ENCODE measurements around the gene TYK2. TPM values are rescaled to one million over a fixed set of nuclear protein-coding genes. Genes with fewer than 3 reads are reported as not detected.

The TYK2 gene
- total and polyA plus RNA-seq, 9 of the 15 experiments (the other 6 are each of a cell fraction or from before 2014, with no cell fraction given), result 15.0 to 182 (median 85.9) TPM

DNA sequence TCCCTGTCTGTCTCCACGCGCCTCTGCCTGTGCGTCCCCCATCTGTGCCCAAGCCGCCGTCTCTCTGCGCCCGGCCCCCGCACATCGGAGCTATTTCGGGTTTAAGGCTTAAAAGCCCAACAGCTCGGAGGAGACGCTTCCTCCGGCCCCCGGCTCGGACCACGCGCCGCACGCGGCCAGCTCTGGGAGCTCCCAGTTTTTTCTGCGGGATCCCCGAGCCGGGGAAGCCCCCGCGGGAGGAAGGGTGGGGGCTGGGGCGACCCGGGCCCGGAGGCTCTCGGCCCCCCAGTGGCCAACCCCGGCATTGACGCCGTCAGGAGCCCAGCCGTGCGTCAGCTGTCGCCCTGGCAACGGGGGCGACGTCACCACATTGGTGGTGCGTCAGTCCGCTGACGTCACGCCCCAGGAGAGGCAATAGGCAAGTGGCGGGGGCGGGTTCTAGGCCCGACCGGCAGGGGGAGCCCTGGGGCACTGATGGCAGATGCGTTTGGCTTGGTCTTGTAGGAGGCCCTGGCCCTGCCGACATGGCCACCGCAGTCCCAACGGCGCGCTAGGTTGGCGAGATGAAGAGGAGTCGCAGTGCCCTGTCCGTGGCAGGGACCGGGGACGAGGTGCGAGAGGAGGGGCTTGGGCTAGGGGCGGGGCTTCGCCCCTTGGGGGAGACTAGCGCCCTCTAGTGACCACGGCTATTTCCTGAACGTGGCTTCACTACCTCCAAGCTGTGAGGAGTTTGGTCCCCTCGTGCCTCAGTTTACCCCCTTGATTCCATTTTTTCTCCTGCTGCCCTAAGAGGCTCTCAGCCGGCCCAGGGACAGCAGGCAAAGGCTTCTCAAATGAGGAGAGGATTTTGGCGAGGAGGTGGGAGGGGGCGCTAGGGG is 36.2 kb upstream of the TYK2 start (continued):
- TF ChIP-seq, protein P1, sequence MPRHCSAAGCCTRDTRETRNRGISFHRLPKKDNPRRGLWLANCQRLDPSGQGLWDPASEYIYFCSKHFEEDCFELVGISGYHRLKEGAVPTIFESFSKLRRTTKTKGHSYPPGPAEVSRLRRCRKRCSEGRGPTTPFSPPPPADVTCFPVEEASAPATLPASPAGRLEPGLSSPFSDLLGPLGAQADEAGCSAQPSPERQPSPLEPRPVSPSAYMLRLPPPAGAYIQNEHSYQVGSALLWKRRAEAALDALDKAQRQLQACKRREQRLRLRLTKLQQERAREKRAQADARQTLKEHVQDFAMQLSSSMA (CRISPR knock-in tag; IDR thresholded peaks at IDR 0.05), result no peak; the same call in 1 of the 2 replicates
- peak; percentile 99 for TF ChIP-seq MAZ (CRISPR knock-in tag; conservative IDR thresholded peaks at IDR 0.05 in 1 of 2, IDR thresholded peaks at IDR 0.05 in 1 of 2)
- peak; percentile 98 for TF ChIP-seq BCOR (IDR thresholded peaks at IDR 0.05)
- no peak for TF ChIP-seq FUS (optimal IDR thresholded peaks at IDR 0.05; ENCODE audit: low read depth, low read length)
- TF ChIP-seq HIVEP1 (CRISPR knock-in tag; IDR thresholded peaks at IDR 0.05), result peak; percentile 98
- TF ChIP-seq CEBPB (tag; IDR thresholded peaks at IDR 0.05), result no peak
- peak; percentile 75 for TF ChIP-seq MECOM (CRISPR knock-in tag; IDR thresholded peaks at IDR 0.05)
- TF ChIP-seq, protein P2, sequence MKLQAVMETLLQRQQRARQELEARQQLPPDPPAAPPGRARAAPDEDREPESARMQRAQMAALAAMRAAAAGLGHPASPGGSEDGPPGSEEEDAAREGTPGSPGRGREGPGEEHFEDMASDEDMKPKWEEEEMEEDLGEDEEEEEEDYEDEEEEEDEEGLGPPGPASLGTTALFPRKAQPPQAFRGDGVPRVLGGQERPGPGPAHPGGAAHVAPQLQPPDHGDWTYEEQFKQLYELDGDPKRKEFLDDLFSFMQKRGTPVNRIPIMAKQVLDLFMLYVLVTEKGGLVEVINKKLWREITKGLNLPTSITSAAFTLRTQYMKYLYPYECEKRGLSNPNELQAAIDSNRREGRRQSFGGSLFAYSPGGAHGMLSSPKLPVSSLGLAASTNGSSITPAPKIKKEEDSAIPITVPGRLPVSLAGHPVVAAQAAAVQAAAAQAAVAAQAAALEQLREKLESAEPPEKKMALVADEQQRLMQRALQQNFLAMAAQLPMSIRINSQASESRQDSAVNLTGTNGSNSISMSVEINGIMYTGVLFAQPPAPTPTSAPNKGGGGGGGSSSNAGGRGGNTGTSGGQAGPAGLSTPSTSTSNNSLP (IDR thresholded peaks at IDR 0.05; ENCODE audit: borderline replicate concordance, low read depth, low read length), result no peak
- peak; percentile 86; the same call in 1 of the 2 replicates for TF ChIP-seq ZNF311 (CRISPR knock-in tag; IDR thresholded peaks at IDR 0.05)
- TF ChIP-seq, protein P3, sequence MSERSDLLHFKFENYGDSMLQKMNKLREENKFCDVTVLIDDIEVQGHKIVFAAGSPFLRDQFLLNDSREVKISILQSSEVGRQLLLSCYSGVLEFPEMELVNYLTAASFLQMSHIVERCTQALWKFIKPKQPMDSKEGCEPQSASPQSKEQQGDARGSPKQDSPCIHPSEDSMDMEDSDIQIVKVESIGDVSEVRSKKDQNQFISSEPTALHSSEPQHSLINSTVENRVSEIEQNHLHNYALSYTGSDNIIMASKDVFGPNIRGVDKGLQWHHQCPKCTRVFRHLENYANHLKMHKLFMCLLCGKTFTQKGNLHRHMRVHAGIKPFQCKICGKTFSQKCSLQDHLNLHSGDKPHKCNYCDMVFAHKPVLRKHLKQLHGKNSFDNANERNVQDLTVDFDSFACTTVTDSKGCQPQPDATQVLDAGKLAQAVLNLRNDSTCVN (CRISPR knock-in tag; IDR thresholded peaks at IDR 0.05), result no peak
- TF ChIP-seq CSDE1 (IDR thresholded peaks at IDR 0.05), result peak in 1 of 2 experiments; percentile 99; a peak in 2 of 4 replicates
- TF ChIP-seq, protein P4, sequence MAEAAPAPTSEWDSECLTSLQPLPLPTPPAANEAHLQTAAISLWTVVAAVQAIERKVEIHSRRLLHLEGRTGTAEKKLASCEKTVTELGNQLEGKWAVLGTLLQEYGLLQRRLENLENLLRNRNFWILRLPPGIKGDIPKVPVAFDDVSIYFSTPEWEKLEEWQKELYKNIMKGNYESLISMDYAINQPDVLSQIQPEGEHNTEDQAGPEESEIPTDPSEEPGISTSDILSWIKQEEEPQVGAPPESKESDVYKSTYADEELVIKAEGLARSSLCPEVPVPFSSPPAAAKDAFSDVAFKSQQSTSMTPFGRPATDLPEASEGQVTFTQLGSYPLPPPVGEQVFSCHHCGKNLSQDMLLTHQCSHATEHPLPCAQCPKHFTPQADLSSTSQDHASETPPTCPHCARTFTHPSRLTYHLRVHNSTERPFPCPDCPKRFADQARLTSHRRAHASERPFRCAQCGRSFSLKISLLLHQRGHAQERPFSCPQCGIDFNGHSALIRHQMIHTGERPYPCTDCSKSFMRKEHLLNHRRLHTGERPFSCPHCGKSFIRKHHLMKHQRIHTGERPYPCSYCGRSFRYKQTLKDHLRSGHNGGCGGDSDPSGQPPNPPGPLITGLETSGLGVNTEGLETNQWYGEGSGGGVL (CRISPR knock-in tag; IDR thresholded peaks at IDR 0.05), result no peak
- no peak for TF ChIP-seq ZNF184 (CRISPR knock-in tag; IDR thresholded peaks at IDR 0.05)
- peak; percentile 67; the same call in 1 of the 2 replicates for TF ChIP-seq ZNF197 (CRISPR knock-in tag; IDR thresholded peaks at IDR 0.05; ENCODE audit: low read depth)
- TF ChIP-seq NEUROD1 (IDR thresholded peaks at IDR 0.05; ENCODE audit: borderline replicate concordance, low read depth, low read length, partially characterized antibody), result peak; percentile 93
- no peak for TF ChIP-seq HMG20B (CRISPR knock-in tag; IDR thresholded peaks at IDR 0.05)
- peak; percentile 45 for TF ChIP-seq KAT2B (IDR thresholded peaks at IDR 0.05; ENCODE audit: low read depth, low read length)
- TF ChIP-seq PHF8 (IDR thresholded peaks at IDR 0.05; ENCODE audit: borderline replicate concordance, low read length), result peak; percentile 59; the same call in 1 of the 2 replicates
- TF ChIP-seq PCBP1 (IDR thresholded peaks at IDR 0.05; ENCODE audit: low read depth, low read length, poor library complexity, severe bottlenecking), result peak; percentile 92
- TF ChIP-seq YBX1 (IDR thresholded peaks at IDR 0.05), result no peak
- TF ChIP-seq, protein P5, sequence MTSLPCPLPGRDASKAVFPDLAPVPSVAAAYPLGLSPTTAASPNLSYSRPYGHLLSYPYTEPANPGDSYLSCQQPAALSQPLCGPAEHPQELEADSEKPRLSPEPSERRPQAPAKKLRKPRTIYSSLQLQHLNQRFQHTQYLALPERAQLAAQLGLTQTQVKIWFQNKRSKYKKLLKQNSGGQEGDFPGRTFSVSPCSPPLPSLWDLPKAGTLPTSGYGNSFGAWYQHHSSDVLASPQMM (CRISPR knock-in tag; IDR thresholded peaks at IDR 0.05), result no peak

Measured in K562 (cell line).